NAMALWA (cell line): Measurements from ENCODE around the gene LUZP1.

ENCODE experiments used
- DNase-seq: peaks from one replicate; pipeline ENCODE4 v3.0.0-alpha.2; 2015; ENCODE audit warnings: low spot score

LUZP1 gene

DNA sequence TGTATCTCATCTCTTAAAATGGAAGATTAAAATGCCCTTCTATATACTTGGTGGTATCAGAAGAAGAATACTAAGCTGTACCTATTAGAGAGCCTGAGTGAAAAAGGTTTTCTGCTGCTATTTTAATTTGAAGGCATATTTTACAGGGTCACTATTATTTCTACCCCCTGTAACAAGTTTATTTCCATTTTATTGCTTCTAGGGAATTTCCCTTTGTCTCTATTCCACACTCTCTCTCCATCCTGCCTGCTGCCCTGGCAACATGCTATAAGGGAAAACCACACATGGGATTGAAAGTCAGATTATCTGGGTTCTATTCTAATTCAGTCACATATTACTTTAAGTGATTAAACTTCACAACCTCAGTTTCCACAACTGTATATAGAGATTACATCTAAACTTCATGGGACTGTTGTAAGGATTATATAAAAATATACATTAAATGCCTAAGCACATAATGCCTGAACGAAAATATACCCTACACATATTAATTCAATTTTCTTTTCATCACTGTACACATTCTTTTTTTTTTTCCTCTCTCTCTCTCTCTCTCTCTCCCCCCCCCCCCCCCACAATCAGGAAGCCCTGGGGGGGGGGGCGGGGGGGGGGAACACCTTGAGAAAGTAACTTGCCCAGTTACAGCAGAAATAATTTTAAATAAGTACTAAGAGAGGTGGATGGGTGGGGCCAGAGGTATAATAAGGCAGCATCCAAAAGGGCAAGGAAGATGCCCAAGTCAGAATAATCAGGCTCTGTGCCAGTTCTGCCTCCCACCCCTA lies 51.5 kb downstream of the LUZP1 start:
- DNase-seq = no peak

GRCh38 chr1:23116216-23116836 lies 52.3 kb downstream of the LUZP1 start:
- DNase-seq = no peak

- no peak for DNase-seq
These were observed 54.1 kb downstream of the LUZP1 start for GRCh38 chr1:23114424-23115079.

- DNase-seq = no peak
These were observed 56.8 kb downstream of the LUZP1 start for GRCh38 chr1:23111600-23112535.

GRCh38 chr1:23110391-23110790 lies 58.3 kb downstream of the LUZP1 start:
- no peak for DNase-seq

DNA sequence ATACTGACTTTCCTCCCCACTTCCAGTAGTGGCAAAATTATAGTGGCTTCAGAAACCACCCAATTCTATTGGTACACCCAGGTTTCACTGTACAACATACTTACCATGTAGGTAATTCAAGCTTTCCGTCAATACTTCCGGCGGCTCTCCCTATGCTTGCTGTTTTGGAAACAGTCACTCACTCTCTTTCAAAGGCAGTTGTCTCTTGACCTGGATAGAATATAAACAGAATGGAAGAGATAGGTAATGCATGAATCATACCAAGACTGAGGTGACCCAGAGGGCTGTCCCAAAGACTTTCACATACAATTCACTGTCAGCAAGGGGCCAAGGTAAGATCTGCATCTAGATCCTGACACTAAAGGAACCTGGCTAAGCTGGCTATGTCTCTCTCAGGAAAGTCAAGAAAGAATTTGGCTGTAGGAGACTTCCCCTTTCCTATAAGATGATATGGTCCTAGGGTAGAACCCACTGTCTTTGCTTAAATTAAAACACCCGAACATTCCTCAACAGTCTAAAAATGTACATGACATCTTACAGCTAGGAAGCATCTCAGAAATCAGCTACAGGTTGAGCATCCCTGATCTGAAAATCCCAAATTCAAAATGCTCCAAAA lies 59.6 kb downstream of the LUZP1 start:
- DNase-seq = no peak

DNA sequence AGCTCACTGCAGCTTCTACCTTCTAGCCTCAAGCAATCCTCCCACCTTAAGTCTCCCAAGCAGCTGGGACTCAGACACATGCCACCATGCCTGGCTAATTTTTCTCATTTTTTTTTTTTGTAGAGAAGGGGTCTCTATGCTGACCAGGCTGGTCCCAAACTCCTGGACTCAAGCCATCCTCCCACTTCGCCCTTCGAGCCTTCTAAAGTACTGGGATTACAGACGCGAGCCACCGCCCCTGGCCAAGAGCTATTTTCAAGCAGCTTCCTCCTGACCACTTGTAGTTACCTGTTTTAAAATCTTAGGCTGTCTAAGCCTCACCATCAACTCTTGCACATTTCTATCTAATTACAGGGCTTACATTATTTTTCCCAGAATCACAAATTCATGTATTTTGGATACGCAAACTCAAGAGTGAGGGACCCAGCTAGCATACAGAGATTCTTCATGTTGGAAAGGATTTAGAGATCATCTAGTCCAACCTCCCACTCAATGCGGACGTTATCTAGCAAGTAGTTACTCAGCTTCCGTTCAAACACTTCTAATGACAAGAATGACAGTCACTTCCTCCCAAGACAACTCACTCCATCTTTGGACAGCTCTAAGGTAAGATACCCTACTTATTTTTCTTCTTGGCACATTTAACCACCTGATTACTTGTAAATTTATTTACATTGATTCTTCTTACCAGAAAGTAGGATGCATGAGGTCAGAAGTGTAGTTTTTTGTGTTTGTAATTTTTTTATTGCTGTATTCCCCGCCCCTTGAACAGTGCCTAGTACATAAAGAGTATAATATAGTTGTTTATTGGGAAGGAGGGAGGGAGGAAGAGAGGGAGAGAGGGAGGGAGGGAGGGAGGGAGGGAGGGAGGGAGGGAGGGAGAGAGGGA lies 65.4 kb downstream of the LUZP1 start:
- DNase-seq = no peak

DNA sequence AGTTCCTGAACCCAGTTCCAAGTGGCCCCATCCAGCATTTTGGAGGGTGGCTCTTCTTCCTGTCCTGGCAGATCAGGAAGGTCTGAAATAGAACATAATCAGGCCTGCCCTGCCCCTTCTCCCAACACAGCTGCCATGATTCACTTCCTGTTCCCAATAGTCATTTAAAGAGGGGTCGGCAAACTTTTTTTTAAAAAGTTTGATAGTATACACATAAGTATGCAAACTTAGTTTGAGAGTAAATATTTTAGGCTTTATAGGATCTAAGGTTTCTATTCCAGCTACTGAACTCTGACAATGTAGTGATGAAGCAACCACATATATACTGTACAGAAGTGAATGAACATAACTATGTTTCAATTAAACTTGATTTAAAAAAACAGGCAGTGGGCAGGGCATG lies 66.4 kb downstream of the LUZP1 start:
- DNase-seq = no peak

GRCh38 chr1:23101887-23102286 lies 66.8 kb downstream of the LUZP1 start:
- DNase-seq = no peak

GRCh38 chr1:23101101-23101827 lies 67.4 kb downstream of the LUZP1 start:
- DNase-seq = no peak

GRCh38 chr1:23100074-23100748 lies 68.4 kb downstream of the LUZP1 start:
- no peak for DNase-seq

DNA sequence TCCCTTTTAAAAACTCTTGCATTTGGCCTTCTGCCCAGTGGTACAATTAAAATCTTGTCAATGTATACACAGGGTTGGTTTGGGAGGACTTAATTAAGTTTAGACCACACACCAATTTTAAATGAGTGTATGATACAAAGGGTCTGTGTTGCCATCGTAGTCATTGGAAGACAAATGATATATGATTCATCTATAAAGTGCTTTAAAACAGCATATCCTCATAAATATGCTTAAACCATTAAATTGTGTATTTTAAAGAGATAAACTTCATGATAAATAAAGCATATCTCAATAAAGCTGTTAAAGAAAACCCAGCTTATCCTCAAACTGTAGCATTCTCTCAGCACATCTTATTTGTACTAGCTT lies 69.5 kb downstream of the LUZP1 start:
- no peak for DNase-seq

GRCh38 chr1:23098463-23099170 lies 70.0 kb downstream of the LUZP1 start:
- peak; percentile 83 for DNase-seq

- DNase-seq = no peak
These were observed 71.3 kb downstream of the LUZP1 start for GRCh38 chr1:23097316-23097715.

DNA sequence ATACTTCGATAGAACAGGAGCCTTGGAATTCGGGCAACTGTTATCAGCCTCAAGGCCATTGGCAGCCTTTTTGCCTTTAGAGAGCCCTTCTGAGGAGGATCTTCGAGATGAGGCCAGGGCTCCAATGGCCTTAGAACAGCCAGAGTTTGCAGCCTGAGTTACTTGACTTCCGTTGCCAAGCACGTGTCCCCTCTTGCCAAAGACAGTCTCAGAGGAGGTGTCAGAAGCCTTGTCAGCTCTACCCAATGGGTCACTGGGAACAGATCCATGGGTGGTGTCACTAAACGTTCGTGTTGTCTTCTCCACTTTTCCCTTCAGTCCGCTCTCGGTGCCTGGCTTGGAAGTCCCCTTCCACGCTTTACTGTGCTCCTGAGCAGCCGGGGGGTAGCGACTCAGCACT lies 76.2 kb downstream of the LUZP1 start:
- DNase-seq = no peak

DNA sequence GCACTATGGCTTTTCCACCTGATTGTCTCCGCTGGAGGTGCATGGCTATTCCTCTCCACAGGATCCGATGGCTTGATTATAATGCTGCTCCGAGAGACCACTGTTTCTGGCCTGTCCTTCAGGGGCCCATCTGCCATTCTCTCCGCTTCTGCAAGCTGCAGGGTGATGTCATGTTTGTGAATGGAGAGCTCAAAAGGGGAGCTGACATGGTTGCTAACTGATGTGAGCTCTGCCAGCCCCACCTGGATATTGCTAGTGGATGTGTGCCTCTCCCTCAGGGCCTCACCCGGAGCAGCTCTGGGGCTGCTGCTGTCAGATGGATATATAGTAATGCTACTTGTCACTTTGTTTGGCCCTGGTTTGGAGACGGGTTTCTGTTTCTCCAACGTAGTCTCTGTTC lies 77.1 kb downstream of the LUZP1 start:
- DNase-seq = no peak

GRCh38 chr1:23090056-23090455 lies 78.6 kb downstream of the LUZP1 start:
- DNase-seq = no peak

DNA sequence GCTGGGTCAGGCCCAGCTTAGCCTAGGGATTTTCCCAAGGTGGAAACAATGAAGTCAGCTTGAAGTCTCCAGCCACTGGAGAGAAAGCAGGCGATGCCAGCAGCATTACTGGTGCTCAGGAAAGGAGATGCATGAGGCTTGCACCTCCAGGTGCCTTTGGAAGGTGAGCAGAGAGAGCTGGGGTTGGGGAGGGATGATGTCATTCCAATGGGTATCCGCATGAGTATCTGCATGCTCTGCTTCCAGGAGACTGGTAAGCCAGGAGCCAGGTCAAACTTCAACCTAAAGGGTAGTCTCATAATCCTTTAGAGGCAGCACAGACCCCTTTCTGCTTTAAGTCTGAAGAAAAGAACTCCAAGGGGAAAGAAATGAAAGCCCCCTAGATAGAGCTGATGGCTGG lies 80.6 kb downstream of the LUZP1 start:
- DNase-seq = no peak

DNA sequence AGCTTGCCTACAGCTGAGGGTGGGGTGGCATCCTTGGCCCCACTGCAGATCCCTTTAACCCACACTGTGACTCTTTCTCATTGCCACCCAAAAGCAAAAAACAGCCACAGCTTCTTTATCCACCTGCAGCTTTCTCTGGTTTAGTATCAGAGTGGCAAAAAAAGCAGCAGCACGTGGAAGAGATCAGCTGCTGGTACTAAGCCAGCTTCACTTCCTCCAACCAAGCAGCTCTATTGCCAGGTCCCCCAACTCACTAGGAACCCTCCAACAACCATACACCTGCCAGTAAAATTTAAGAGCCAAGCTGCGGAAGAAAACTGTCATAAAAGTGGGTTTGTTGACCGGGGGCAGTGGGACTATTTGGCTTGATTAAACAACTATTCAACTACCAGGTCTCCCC lies 83.0 kb downstream of the LUZP1 start:
- peak; percentile 25 for DNase-seq
